Measurements from ENCODE around the gene RPA3. TPM values are rescaled to one million over a fixed set of nuclear protein-coding genes. Genes with fewer than 3 reads are reported as not detected.

RPA3 gene
- total and polyA plus RNA-seq, 2 donors (not counting 3 experiments of a cell fraction or from before 2014, with no cell fraction given): 15.6 to 34.4 TPM

- no peaks in the 10 kb centered on the region for H4K20me1 ChIP-seq (replicated peaks; ENCODE audit: control insufficient read depth, extremely low read depth, insufficient read depth, low read length)
- dilution Hi-C loops (cut with MboI; ENCODE audit: extremely low pct_ligation_motif_present, low sequenced_read_pairs): no loop called here
- no peak overlapping the region for H3K27ac ChIP-seq (ENCODE audit: insufficient read depth, low read depth, low read length)
- H3K4me1 ChIP-seq (ENCODE audit: control insufficient read depth, extremely low read depth, insufficient read depth, low read length): peaks cover 6% of the 10 kb centered on the region
- no peaks in the 10 kb centered on the region for H3K79me2 ChIP-seq (ENCODE audit: control insufficient read depth, insufficient read depth, low read length)
- no peak overlapping the region for H3K4me3 ChIP-seq (replicated peaks in 1 of 3; ENCODE audit: insufficient read depth in 1 of 3, low read depth in 1 of 3, low read length in 3 of 3)
- H3K4me2 ChIP-seq (ENCODE audit: insufficient read depth, low read length): no peak overlapping the region
- FAIRE-seq: no peak
- CTCF ChIA-PET: interaction anchor here (2.1 to 6.6 kb wide), 3 partner anchors 13 to 269 kb away, joined by 5 to 56 read pairs (median 12); no protein-coding TSS in a partner anchor
- DNase-seq (ENCODE audit: low read depth, low spot score): no peak
- no TSS peak for BruUV-seq (replicated peaks)
- H3K9me3 ChIP-seq (replicated peaks; ENCODE audit: control insufficient read depth, insufficient read depth, low read length): no peaks in the 10 kb centered on the region
- H2AFZ ChIP-seq (ENCODE audit: low read depth, low read length): no peak overlapping the region
- no peaks in the 10 kb centered on the region for H3K9me1 ChIP-seq (replicated peaks; ENCODE audit: control insufficient read depth, extremely low read depth, insufficient read depth, low read length)
- POLR2A ChIA-PET: no interaction called here
- no peaks in the 10 kb centered on the region for H3K27me3 ChIP-seq (ENCODE audit: control insufficient read depth in 2 of 2, insufficient read depth in 2 of 2, low read length in 2 of 2)
- H3K36me3 ChIP-seq (ENCODE audit: control insufficient read depth in 2 of 2, extremely low read depth in 1 of 2, insufficient read depth in 2 of 2, low read length in 2 of 2): no peaks in the 10 kb centered on the region
- intact Hi-C loops (cut with micrococcal nuclease): no loop called here
- H3K9ac ChIP-seq (replicated peaks; ENCODE audit: extremely low read depth, insufficient read depth, low read length): no peak overlapping the region
- TF ChIP-seq FOS (IDR thresholded peaks at IDR 0.05; ENCODE audit: borderline replicate concordance, insufficient read depth, low read length) (no peak), CTCF (IDR thresholded peaks at IDR 0.05; ENCODE audit: extremely low read depth in 1 of 2, insufficient read depth in 1 of 2, low read depth in 1 of 2, low read length in 2 of 2) (no peak), MAX (IDR thresholded peaks at IDR 0.05; ENCODE audit: insufficient read depth, insufficient read length) (no peak), EZH2 (IDR thresholded peaks at IDR 0.05; ENCODE audit: borderline replicate concordance, low read depth, low read length, severe bottlenecking) (no peak), GATA2 (IDR thresholded peaks at IDR 0.05; ENCODE audit: insufficient read depth, insufficient read length, low read depth, low read length) (no peak), JUN (IDR thresholded peaks at IDR 0.05; ENCODE audit: borderline replicate concordance, insufficient read depth, insufficient read length, low read depth) (no peak), POLR2A (IDR thresholded peaks at IDR 0.05; ENCODE audit: low read depth, low read length) (no peak), MYC (IDR thresholded peaks at IDR 0.05; ENCODE audit: low read depth, low read length) (no peak), POLR2AphosphoS5 (IDR thresholded peaks at IDR 0.05; ENCODE audit: insufficient read depth, low read depth, low read length) (no peak)
These were observed 48.3 kb upstream of the RPA3 start for GRCh38 chr7:7766671-7767070.
